Activated CD4-positive, CD25-positive, alpha-beta regulatory T cell treated with anti-CD3 and anti-CD28 coated beads, Interleukin-2, amount 50 U/mL, for 72 hours (primary cell): ENCODE results near the gene RIMS4.
"Not testable (repeated sequence)": the region's sequence is repeated elsewhere in the genome, so short reads cannot be mapped to it uniquely, and the experiment has no call there.

Source experiments
- DNase-seq: peaks from one replicate; pipeline ENCODE4 v3.0.0; 2021

Gene RIMS4

GRCh38 chr20:44790638-44791393 lies 19.5 kb downstream of the RIMS4 start:
- no peak for DNase-seq

- DNase-seq, result no peak
Measured at GRCh38 chr20:44788706-44789456, 21.5 kb downstream of the RIMS4 start.

- no peak for DNase-seq
Measured at GRCh38 chr20:44787299-44787698, 23.0 kb downstream of the RIMS4 start.

GRCh38 chr20:44785768-44786167 lies 24.6 kb downstream of the RIMS4 start:
- no peak for DNase-seq

- no peak for DNase-seq
Measured at GRCh38 chr20:44784688-44785087, 25.7 kb downstream of the RIMS4 start.

- DNase-seq, result no peak
Measured at GRCh38 chr20:44781791-44782190, 28.6 kb downstream of the RIMS4 start.

- no peak for DNase-seq
Measured at GRCh38 chr20:44781118-44781517, 29.2 kb downstream of the RIMS4 start.

GRCh38 chr20:44780226-44780625 lies 30.1 kb downstream of the RIMS4 start:
- no peak for DNase-seq

- no peak for DNase-seq
Measured at GRCh38 chr20:44776980-44777379, 33.4 kb downstream of the RIMS4 start.

GRCh38 chr20:44773070-44773829 lies 37.1 kb downstream of the RIMS4 start:
- no peak for DNase-seq

- no peak for DNase-seq
Measured at GRCh38 chr20:44772636-44773035, 37.7 kb downstream of the RIMS4 start.

- DNase-seq, result no peak
Measured at GRCh38 chr20:44771172-44771535, 39.2 kb downstream of the RIMS4 start.

GRCh38 chr20:44770484-44771171 lies 39.7 kb downstream of the RIMS4 start:
- DNase-seq, result no peak

GRCh38 chr20:44769481-44769863 lies 40.9 kb downstream of the RIMS4 start:
- no peak for DNase-seq

- DNase-seq, result no peak
Measured at GRCh38 chr20:44768854-44769480, 41.4 kb downstream of the RIMS4 start.

- no peak for DNase-seq
Measured at GRCh38 chr20:44768256-44768655, 42.1 kb downstream of the RIMS4 start.

- no peak for DNase-seq
Measured at GRCh38 chr20:44765701-44766347, 44.5 kb downstream of the RIMS4 start.

- DNase-seq, result no peak
Measured at GRCh38 chr20:44765091-44765490, 45.3 kb downstream of the RIMS4 start.

- DNase-seq, result not testable (repeated sequence)
Measured at GRCh38 chr20:44763798-44764197, 46.5 kb downstream of the RIMS4 start.

GRCh38 chr20:44762466-44763140 lies 47.7 kb downstream of the RIMS4 start:
- no peak for DNase-seq

- DNase-seq, result no peak
Measured at GRCh38 chr20:44761423-44761822, 48.9 kb downstream of the RIMS4 start.

GRCh38 chr20:44759595-44759994 lies 50.8 kb downstream of the RIMS4 start:
- no peak for DNase-seq
